H9 (cell line): Measurements from ENCODE around the gene TNRC18. TPM values are rescaled to one million over a fixed set of nuclear protein-coding genes. Genes with fewer than 3 reads are reported as not detected.

Experiments
- DNase-seq: peaks from one replicate; pipeline ENCODE4 v3.0.0-alpha.2; 2017
- H2AFZ ChIP-seq: one replicate; pipeline ENCODE4 v1.6.1; 2013; ENCODE audit warnings: mild to moderate bottlenecking, low read length, control low read depth, moderate library complexity
- H2AK5ac ChIP-seq: 2 replicates; pipeline ENCODE4 v1.6.1; 2013; ENCODE audit warnings: low read length, control low read depth, mixed read lengths; ENCODE audit not compliant: insufficient read length
- H2BK120ac ChIP-seq: one replicate; pipeline ENCODE4 v1.6.1; 2013; ENCODE audit warnings: low read depth, mild to moderate bottlenecking, low read length, control low read depth, inconsistent platforms; ENCODE audit not compliant: poor library complexity, severe bottlenecking
- H2BK12ac ChIP-seq: 2 replicates; pipeline ENCODE4 v1.6.1; 2013; ENCODE audit warnings: low read length, control low read depth, mixed read lengths, low read depth; ENCODE audit not compliant: insufficient read length
- H2BK15ac ChIP-seq: 2 replicates; pipeline ENCODE4 v1.6.1; 2013; ENCODE audit warnings: low read depth, low read length, control low read depth
- H2BK20ac ChIP-seq: one replicate; pipeline ENCODE4 v1.6.1; 2013; ENCODE audit warnings: low read depth, mild to moderate bottlenecking, low read length, control low read depth, inconsistent platforms; ENCODE audit not compliant: poor library complexity, severe bottlenecking
- H2BK5ac ChIP-seq: 2 replicates; pipeline ENCODE4 v1.6.1; 2013; ENCODE audit warnings: low read length, control low read depth, mixed read lengths; ENCODE audit not compliant: insufficient read length
- H3K14ac ChIP-seq: 2 replicates; pipeline ENCODE4 v1.6.1; 2013; ENCODE audit warnings: low read length, control low read depth; ENCODE audit not compliant: insufficient read depth
- H3K18ac ChIP-seq: 2 replicates; pipeline ENCODE4 v1.6.1; 2013; ENCODE audit warnings: low read depth, mild to moderate bottlenecking, mixed read lengths, low read length, control low read depth; ENCODE audit not compliant: insufficient read length
- H3K23ac ChIP-seq: 2 replicates; pipeline ENCODE4 v1.6.1; 2013; ENCODE audit warnings: low read length, control low read depth, mixed read lengths, low read depth; ENCODE audit not compliant: insufficient read length
- H3K23me2 ChIP-seq: 2 replicates; pipeline ENCODE4 v1.6.1; 2013; ENCODE audit warnings: low read depth, mild to moderate bottlenecking, mixed read lengths, low read length, control low read depth; ENCODE audit not compliant: insufficient read length, poor library complexity, severe bottlenecking
- H3K27ac ChIP-seq: 2 replicates; pipeline ENCODE4 v1.5.1; 2013; ENCODE audit warnings: low read length, control low read depth, mixed read lengths, low read depth; ENCODE audit not compliant: insufficient read length
- H3K27me3 ChIP-seq: 2 replicates; pipeline ENCODE4 v1.6.1; 2013; ENCODE audit warnings: low read length, control low read depth, inconsistent platforms; ENCODE audit not compliant: insufficient read depth
- H3K4ac ChIP-seq: 2 replicates; pipeline ENCODE4 v1.6.1; 2013; ENCODE audit warnings: low read depth, mild to moderate bottlenecking, control low read depth, inconsistent platforms, low read length, moderate library complexity
- H3K4me1 ChIP-seq: 2 replicates; pipeline ENCODE4 v1.6.1; 2013; ENCODE audit warnings: low read length, control low read depth, inconsistent platforms; ENCODE audit not compliant: insufficient read depth
- H3K4me2 ChIP-seq: 2 replicates; pipeline ENCODE4 v1.6.1; 2013; ENCODE audit warnings: low read length, control low read depth, mixed read lengths; ENCODE audit not compliant: insufficient read length, insufficient read depth
- H3K56ac ChIP-seq: 2 replicates; pipeline ENCODE4 v1.6.1; 2013; ENCODE audit warnings: low read depth, mild to moderate bottlenecking, mixed read lengths, low read length, control low read depth; ENCODE audit not compliant: insufficient read length
- H3K79me1 ChIP-seq: 2 replicates; pipeline ENCODE4 v1.6.1; 2013; ENCODE audit warnings: low read depth, mild to moderate bottlenecking, moderate library complexity, low read length, control low read depth, inconsistent platforms; ENCODE audit not compliant: insufficient read depth, poor library complexity, severe bottlenecking
- H3K79me2 ChIP-seq: 2 replicates; pipeline ENCODE4 v1.6.1; 2013; ENCODE audit warnings: low read length, control low read depth, inconsistent platforms; ENCODE audit not compliant: insufficient read depth
- H3K9ac ChIP-seq: 2 replicates; pipeline ENCODE4 v1.6.1; 2013; ENCODE audit warnings: low read length, control low read depth, mixed read lengths; ENCODE audit not compliant: insufficient read length; ENCODE audit errors: extremely low read depth
- H3K9me3 ChIP-seq: one replicate; pipeline ENCODE4 v1.6.1; 2013; ENCODE audit warnings: low read depth, low read length, inconsistent platforms; ENCODE audit not compliant: control insufficient read depth
- H3T11ph ChIP-seq: one replicate; pipeline ENCODE4 v1.6.1; 2013; ENCODE audit warnings: mild to moderate bottlenecking, low read length, control low read depth, inconsistent platforms
- H4K20me1 ChIP-seq: one replicate; pipeline ENCODE4 v1.6.1; 2013; ENCODE audit not compliant: control insufficient read depth, insufficient read length, insufficient read depth
- H4K5ac ChIP-seq: 2 replicates; pipeline ENCODE4 v1.6.1; 2013; ENCODE audit warnings: low read depth, mild to moderate bottlenecking, mixed read lengths, low read length, control low read depth; ENCODE audit not compliant: insufficient read length
- H4K8ac ChIP-seq: replicated peaks from 2 replicates; pipeline ENCODE4 v1.6.1; 2013; ENCODE audit warnings: low read length, control low read depth, mixed read lengths, low read depth; ENCODE audit not compliant: insufficient read length
- H4K91ac ChIP-seq: 2 replicates; pipeline ENCODE4 v1.6.1; 2013; ENCODE audit warnings: low read depth, mild to moderate bottlenecking, moderate library complexity, mixed read lengths, low read length, control low read depth; ENCODE audit not compliant: insufficient read length
- H3K27ac Mint-ChIP-seq, 3 experiments: 2 replicates in 2 of 3; 3 replicates in 1 of 3; pipeline ENCODE4 v1.8.0; 2020 to 2021; ENCODE audit warnings: mixed read lengths in 3 of 3, mild to moderate bottlenecking in 1 of 3, moderate library complexity in 1 of 3
- H3K27me3 Mint-ChIP-seq: 2 replicates; pipeline ENCODE4 v1.8.0; 2021; ENCODE audit warnings: low read depth, mild to moderate bottlenecking, moderate library complexity, mixed read lengths
- H3K36me3 Mint-ChIP-seq, 3 experiments: 2 replicates in 2 of 3; 3 replicates in 1 of 3; pipeline ENCODE4 v1.8.0; 2020 to 2021; ENCODE audit warnings: low read depth in 3 of 3, mixed read lengths in 3 of 3; ENCODE audit not compliant: insufficient read depth in 1 of 3
- H3K4me1 Mint-ChIP-seq, 2 experiments: 2 replicates each; pipeline ENCODE4 v1.8.0; 2020; ENCODE audit warnings: mixed read lengths in 2 of 2
- H3K4me3 Mint-ChIP-seq, 2 experiments: 2 replicates in 1 of 2; 3 replicates in 1 of 2; pipeline ENCODE4 v1.8.0; 2020 to 2021; ENCODE audit warnings: mild to moderate bottlenecking in 2 of 2, mixed read lengths in 2 of 2, moderate library complexity in 1 of 2
- H3K9me3 Mint-ChIP-seq, 2 experiments: 2 replicates in 1 of 2; 3 replicates in 1 of 2; pipeline ENCODE4 v1.8.0; 2020; ENCODE audit warnings: mild to moderate bottlenecking in 2 of 2, mixed read lengths in 2 of 2, moderate library complexity in 1 of 2
- WGBS: extraction: QIAGEN DNeasy Blood & Tissue Kit; methylation state at CpG from one replicate; pipeline ENCODE4 v1.1.7; 2013; ENCODE audit warnings: missing lambda C conversion rate, low lambda C conversion rate, mixed read lengths; ENCODE audit not compliant: insufficient read length; ENCODE audit errors: extremely low coverage; 5-methylcytosine and 5-hydroxymethylcytosine counted together
- total RNA-seq: library from RNA; stranded (reverse); gene quantifications from 2 replicates; pipeline ENCODE4 v1.2.1, GENCODE V29; 2021
- TF ChIP-seq, protein P1 (sequence below): fragments of 200-600 bp; sonication (generic); conservative IDR thresholded peaks from 3 replicates; pipeline ENCODE4 v1.8.0; 2021; ENCODE audit warnings: antibody characterized with exemption, mild to moderate bottlenecking

Gene TNRC18
- total RNA-seq, 1 experiment from 2014 or later = 21.2 TPM

GRCh38 chr7:5320802-5321396, 102.7 kb downstream of the TNRC18 start:
- Histone ChIP-seq H3K23me2 (no peaks in the 10 kb centered on the region), H2AK5ac (no peak overlapping the region), H3T11ph (no peak overlapping the region), H3K27me3 (no peaks in the 10 kb centered on the region), H2BK5ac (no peak overlapping the region), H3K79me2 (no peaks in the 10 kb centered on the region), H4K5ac (no peak overlapping the region), H4K20me1 (no peaks in the 10 kb centered on the region), H3K4me2 (no peak overlapping the region), H3K79me1 (no peaks in the 10 kb centered on the region), H2BK12ac (no peak overlapping the region), H3K14ac (no peak overlapping the region), H3K18ac (no peak overlapping the region), H3K9ac (no peak overlapping the region), H3K4ac (no peak overlapping the region), H2BK20ac (no peak overlapping the region), H3K27ac (no peak overlapping the region), H4K91ac (no peak overlapping the region), H3K9me3 (no peaks in the 10 kb centered on the region), H2AFZ (no peak overlapping the region), H3K23ac (no peak overlapping the region), H2BK15ac (no peak overlapping the region), H4K8ac (no peak overlapping the region), H3K4me1 (no peaks in the 10 kb centered on the region), H3K56ac (no peak overlapping the region), H2BK120ac (no peak overlapping the region)
- TF ChIP-seq, protein P1, sequence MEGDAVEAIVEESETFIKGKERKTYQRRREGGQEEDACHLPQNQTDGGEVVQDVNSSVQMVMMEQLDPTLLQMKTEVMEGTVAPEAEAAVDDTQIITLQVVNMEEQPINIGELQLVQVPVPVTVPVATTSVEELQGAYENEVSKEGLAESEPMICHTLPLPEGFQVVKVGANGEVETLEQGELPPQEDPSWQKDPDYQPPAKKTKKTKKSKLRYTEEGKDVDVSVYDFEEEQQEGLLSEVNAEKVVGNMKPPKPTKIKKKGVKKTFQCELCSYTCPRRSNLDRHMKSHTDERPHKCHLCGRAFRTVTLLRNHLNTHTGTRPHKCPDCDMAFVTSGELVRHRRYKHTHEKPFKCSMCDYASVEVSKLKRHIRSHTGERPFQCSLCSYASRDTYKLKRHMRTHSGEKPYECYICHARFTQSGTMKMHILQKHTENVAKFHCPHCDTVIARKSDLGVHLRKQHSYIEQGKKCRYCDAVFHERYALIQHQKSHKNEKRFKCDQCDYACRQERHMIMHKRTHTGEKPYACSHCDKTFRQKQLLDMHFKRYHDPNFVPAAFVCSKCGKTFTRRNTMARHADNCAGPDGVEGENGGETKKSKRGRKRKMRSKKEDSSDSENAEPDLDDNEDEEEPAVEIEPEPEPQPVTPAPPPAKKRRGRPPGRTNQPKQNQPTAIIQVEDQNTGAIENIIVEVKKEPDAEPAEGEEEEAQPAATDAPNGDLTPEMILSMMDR = no peak
- H3K4me3 Mint-ChIP-seq = no peak overlapping the region
- peaks cover 2 to 24% (median 11%) of the 10 kb centered on the region in 3 experiments; a peak in 5 of 7 replicates for H3K36me3 Mint-ChIP-seq
- no peak for DNase-seq
- peaks cover 2 to 8% of the 10 kb centered on the region in 2 experiments; a peak in 2 of 4 replicates for H3K4me1 Mint-ChIP-seq
- no CpG with 5 or more reads among the region's 33 CpGs for WGBS
- H3K27ac Mint-ChIP-seq = no peak overlapping the region; a peak in 1 of 7 replicates
- H3K27me3 Mint-ChIP-seq = peaks cover 2% of the 10 kb centered on the region; the same call in 1 of the 2 replicates
- peaks cover 14 to 18% of the 10 kb centered on the region in 2 experiments for H3K9me3 Mint-ChIP-seq
